Activated naive CD8-positive, alpha-beta T cell treated with anti-CD3 and anti-CD28 coated beads, Interleukin-2, amount 50 U/mL, for 16 hours (primary cell): ENCODE results near the gene SLC27A5.
"Not testable (repeated sequence)": the region's sequence is repeated elsewhere in the genome, so short reads cannot be mapped to it uniquely, and the experiment has no call there.

Experiments used
- DNase-seq: peaks from one replicate; pipeline ENCODE4 v3.0.0-alpha.2; 2020; ENCODE audit warnings: low read depth, low spot score

The SLC27A5 gene

GRCh38 chr19:58550362-58551122 lies 38.8 kb upstream of the SLC27A5 start:
- no peak for DNase-seq

- DNase-seq: no peak
These were observed 38.0 kb upstream of the SLC27A5 start for GRCh38 chr19:58549664-58550361.

GRCh38 chr19:58548859-58549663 lies 37.3 kb upstream of the SLC27A5 start:
- DNase-seq: no peak

DNA sequence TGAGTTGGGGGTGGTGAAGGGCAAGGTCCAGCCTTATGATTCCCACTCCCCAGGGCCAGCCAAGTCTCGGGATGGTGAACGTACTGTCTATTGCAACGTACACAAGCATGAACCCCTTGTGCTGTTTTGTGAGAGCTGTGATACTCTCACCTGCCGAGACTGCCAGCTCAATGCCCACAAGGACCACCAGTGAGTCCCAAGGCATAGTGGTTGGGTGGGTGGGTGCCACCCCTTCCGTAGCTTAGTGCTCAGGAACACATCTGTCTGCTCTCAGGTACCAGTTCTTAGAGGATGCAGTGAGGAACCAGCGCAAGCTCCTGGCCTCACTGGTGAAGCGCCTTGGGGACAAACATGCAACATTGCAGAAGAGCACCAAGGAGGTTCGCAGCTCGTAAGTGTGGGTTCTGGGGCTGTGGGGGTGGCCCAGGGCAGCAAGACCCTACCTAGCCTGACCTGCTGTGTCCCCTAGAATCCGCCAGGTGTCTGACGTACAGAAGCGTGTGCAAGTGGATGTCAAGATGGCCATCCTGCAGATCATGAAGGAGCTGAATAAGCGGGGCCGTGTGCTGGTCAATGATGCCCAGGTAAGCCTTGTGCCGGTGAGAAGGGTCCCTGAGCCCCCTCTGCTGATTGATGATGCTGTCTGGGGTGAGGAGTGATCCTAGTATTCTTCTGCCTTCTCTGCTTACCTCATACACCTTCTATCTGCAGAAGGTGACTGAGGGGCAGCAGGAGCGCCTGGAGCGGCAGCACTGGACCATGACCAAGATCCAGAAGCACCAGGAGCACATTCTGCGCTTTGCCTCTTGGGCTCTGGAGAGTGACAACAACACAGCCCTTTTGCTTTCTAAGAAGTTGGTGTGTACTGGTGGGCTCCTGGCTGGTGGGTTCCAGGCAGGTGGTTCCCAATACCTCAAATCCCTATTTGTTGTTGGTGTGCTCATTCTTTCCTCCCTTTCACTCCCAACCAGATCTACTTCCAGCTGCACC lies 35.8 kb upstream of the SLC27A5 start:
- no peak for DNase-seq

- no peak for DNase-seq
These were observed 34.3 kb upstream of the SLC27A5 start for GRCh38 chr19:58546019-58546530.

- DNase-seq: no peak
These were observed 33.7 kb upstream of the SLC27A5 start for GRCh38 chr19:58545286-58546018.

GRCh38 chr19:58544591-58545285 lies 32.9 kb upstream of the SLC27A5 start:
- DNase-seq: peak; percentile 51

GRCh38 chr19:58543826-58544590 lies 32.2 kb upstream of the SLC27A5 start, which contains the start of gene TRIM28:
TRIM28 (plus strand) TSS chr19:58544064; CDS start chr19:58544758, 694 bp downstream.
- DNase-seq: peak; percentile 100

DNA sequence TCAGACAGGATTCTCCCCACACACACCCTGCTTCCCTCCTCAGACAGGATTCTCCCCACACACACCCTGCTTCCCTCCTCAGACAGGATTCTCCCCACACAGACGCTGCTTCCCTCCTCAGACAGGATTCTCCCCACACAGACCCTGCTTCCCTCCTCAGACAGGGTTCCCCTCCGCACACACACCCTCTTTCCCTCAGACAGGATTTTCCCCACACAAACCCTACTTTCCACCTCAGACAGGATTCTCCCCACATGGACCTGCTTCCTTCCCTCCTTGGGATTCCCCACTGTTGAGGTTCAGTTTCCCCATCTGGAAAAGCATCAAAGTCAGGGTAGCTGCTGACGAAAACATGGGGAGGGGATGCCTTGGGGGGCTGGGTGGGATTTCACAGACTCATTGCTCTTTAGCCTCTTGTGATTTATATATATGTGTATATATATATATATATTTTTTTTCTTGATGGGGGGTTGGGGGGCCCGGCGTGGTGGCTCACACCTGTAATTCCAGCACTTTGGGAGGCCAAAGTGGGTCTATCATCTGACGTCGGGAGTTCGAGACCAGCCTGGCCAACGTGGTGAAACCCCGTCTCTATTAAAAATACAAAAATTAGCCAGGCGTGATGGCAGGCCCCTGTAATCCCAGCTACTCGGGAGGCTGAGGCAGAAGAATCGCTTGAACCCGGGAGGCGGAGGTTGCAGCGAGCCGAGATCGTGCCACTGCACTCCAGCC lies 31.0 kb upstream of the SLC27A5 start:
- not testable (repeated sequence) for DNase-seq

- DNase-seq: not testable (repeated sequence)
These were observed 27.4 kb upstream of the SLC27A5 start for GRCh38 chr19:58539169-58539559.

- no peak for DNase-seq
These were observed 26.7 kb upstream of the SLC27A5 start for GRCh38 chr19:58538257-58539168.

GRCh38 chr19:58536852-58537798 lies 25.3 kb upstream of the SLC27A5 start:
- no peak for DNase-seq

GRCh38 chr19:58535857-58536256 lies 24.1 kb upstream of the SLC27A5 start:
- no peak for DNase-seq

- DNase-seq: no peak
These were observed 19.4 kb upstream of the SLC27A5 start for GRCh38 chr19:58531034-58531840.

DNA sequence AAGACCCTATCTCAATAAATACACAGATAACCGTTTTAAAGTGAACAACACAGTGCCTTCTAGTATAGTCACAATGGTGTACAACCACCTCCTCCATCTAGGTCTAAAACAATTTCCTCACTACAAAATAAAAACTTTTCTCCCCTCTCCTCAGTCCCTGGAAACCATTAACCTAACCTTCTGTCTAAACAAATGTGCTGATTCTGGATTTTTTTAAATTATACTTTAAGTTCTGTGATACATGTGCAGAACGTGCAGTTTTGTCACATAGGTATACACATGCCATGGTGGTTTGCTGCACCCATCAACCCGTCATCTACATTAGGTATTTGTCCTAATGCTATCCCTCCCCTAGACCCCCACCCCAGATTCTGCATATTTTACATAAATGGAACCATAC lies 17.6 kb upstream of the SLC27A5 start:
- no peak for DNase-seq
